IMR-90 (cell line): Measurements from ENCODE around the gene SBF2. TPM values are rescaled to one million over a fixed set of nuclear protein-coding genes. Genes with fewer than 3 reads are reported as not detected.
"Not testable (repeated sequence)": the region's sequence is repeated elsewhere in the genome, so short reads cannot be mapped to it uniquely, and the experiment has no call there.

Source experiments
- ATAC-seq: fragments of 200-7000 bp; cut with Tn5 transposase; 2 replicates; pipeline ENCODE4 v1.9.1; 2020; ENCODE audit warnings: low read depth, mild to moderate bottlenecking, moderate library complexity
- BruUV-seq: library from RNA; stranded (reverse); fragments of 400-500 nt; replicated peaks from 2 replicates; lab custom pipeline; 2021; lab: Mats Ljungman, UMichigan
- CTCF ChIA-PET: fragments of 300-600 bp; formaldehyde crosslinking; extraction: SDS; loops from one replicate; lab custom pipeline; 2021; ENCODE audit warnings: antibody characterized with exemption; lab: Yijun Ruan, JAX
- POLR2A ChIA-PET: fragments of 300-600 bp; sonication (Branson Sonifier 250); formaldehyde crosslinking; loops from one replicate; lab custom pipeline; 2022; ENCODE audit warnings: antibody characterized with exemption; ENCODE audit not compliant: unreplicated experiment; lab: Charles Lee
- DNase-seq: peaks from one replicate; pipeline ENCODE4 v3.0.0; 2013
- H2AFZ ChIP-seq: replicated peaks from 2 replicates; pipeline ENCODE3; 2013; ENCODE audit warnings: low read length, mild to moderate bottlenecking; ENCODE audit not compliant: poor library complexity
- H2AK5ac ChIP-seq: 2 replicates; pipeline ENCODE4 v1.6.1; 2013; ENCODE audit warnings: low read depth, low read length, inconsistent platforms
- H2AK9ac ChIP-seq: replicated peaks from 2 replicates; pipeline ENCODE3; 2013; ENCODE audit warnings: mild to moderate bottlenecking, low read depth, low read length, moderate library complexity; ENCODE audit not compliant: poor library complexity
- H2BK120ac ChIP-seq: 2 replicates; pipeline ENCODE4 v1.6.1; 2013; ENCODE audit warnings: low read depth, low read length, inconsistent platforms
- H2BK15ac ChIP-seq: 3 replicates; pipeline ENCODE4 v1.6.1; 2013; ENCODE audit warnings: low read depth, low read length, inconsistent platforms
- H2BK20ac ChIP-seq: 2 replicates; pipeline ENCODE4 v1.6.1; 2013; ENCODE audit warnings: low read depth, mild to moderate bottlenecking, inconsistent platforms, low read length, moderate library complexity
- H2BK5ac ChIP-seq: 2 replicates; pipeline ENCODE4 v1.6.1; 2013; ENCODE audit warnings: mild to moderate bottlenecking, low read depth, low read length, inconsistent platforms; ENCODE audit not compliant: poor library complexity, severe bottlenecking
- H3K14ac ChIP-seq: replicated peaks from 2 replicates; pipeline ENCODE4 v1.6.1; 2013; ENCODE audit warnings: low read depth, low read length, inconsistent platforms
- H3K18ac ChIP-seq: 2 replicates; pipeline ENCODE4 v1.6.1; 2013; ENCODE audit warnings: low read depth, low read length, control low read depth
- H3K23ac ChIP-seq: 2 replicates; pipeline ENCODE4 v1.6.1; 2013; ENCODE audit warnings: low read depth, low read length, inconsistent platforms
- H3K27ac ChIP-seq: 2 replicates; pipeline ENCODE4 v1.5.1; 2013; ENCODE audit warnings: mild to moderate bottlenecking, control low read depth, low read length; ENCODE audit not compliant: insufficient read depth
- H3K27me3 ChIP-seq: 2 replicates; pipeline ENCODE4 v1.6.1; 2013; ENCODE audit warnings: low read length; ENCODE audit not compliant: control insufficient read depth, insufficient read depth
- H3K36me3 ChIP-seq: 2 replicates; pipeline ENCODE4 v1.6.1; 2013; ENCODE audit warnings: low read length, mixed read lengths; ENCODE audit not compliant: control insufficient read depth, insufficient read depth
- H3K4ac ChIP-seq: 2 replicates; pipeline ENCODE4 v1.6.1; 2013; ENCODE audit warnings: low read depth, low read length, inconsistent platforms
- H3K4me1 ChIP-seq: 2 replicates; pipeline ENCODE4 v1.6.1; 2013; ENCODE audit warnings: low read length, mixed read lengths; ENCODE audit not compliant: control insufficient read depth, insufficient read depth
- H3K4me2 ChIP-seq: 2 replicates; pipeline ENCODE4 v1.6.1; 2013; ENCODE audit warnings: low read depth, mild to moderate bottlenecking, control low read depth, low read length, moderate library complexity
- H3K4me3 ChIP-seq: 2 replicates; pipeline ENCODE4 v1.5.1; 2013; ENCODE audit warnings: low read depth, mild to moderate bottlenecking, control low read depth, low read length, moderate library complexity; ENCODE audit not compliant: insufficient read depth
- H3K56ac ChIP-seq: 2 replicates; pipeline ENCODE4 v1.6.1; 2013; ENCODE audit warnings: low read length, inconsistent platforms; ENCODE audit not compliant: insufficient read depth; ENCODE audit errors: extremely low read depth
- H3K79me1 ChIP-seq, 2 experiments: 2 replicates each; pipeline ENCODE4 v1.6.1; 2013; ENCODE audit warnings: low read length in 2 of 2, inconsistent platforms in 1 of 2, low read depth in 1 of 2
- H3K9ac ChIP-seq: 2 replicates; pipeline ENCODE4 v1.6.1; 2013; ENCODE audit warnings: low read depth, low read length, control low read depth
- H3K9me1 ChIP-seq: 2 replicates; pipeline ENCODE4 v1.6.1; 2013; ENCODE audit warnings: low read length, inconsistent platforms; ENCODE audit not compliant: insufficient read depth
- H3K9me3 ChIP-seq: 2 replicates; pipeline ENCODE4 v1.6.1; 2013; ENCODE audit warnings: low read length; ENCODE audit not compliant: control insufficient read depth, insufficient read depth
- H4K20me1 ChIP-seq: 2 replicates; pipeline ENCODE4 v1.6.1; 2013; ENCODE audit warnings: low read length, inconsistent platforms; ENCODE audit not compliant: insufficient read depth
- H4K5ac ChIP-seq: 2 replicates; pipeline ENCODE4 v1.6.1; 2013; ENCODE audit warnings: mild to moderate bottlenecking, low read depth, low read length, control low read depth
- H4K8ac ChIP-seq, 2 experiments: 2 replicates each; pipeline ENCODE4 v1.6.1; 2013; ENCODE audit warnings: low read depth in 2 of 2, low read length in 2 of 2, control low read depth in 1 of 2, inconsistent platforms in 1 of 2
- H4K91ac ChIP-seq: 2 replicates; pipeline ENCODE4 v1.6.1; 2013; ENCODE audit warnings: low read depth, low read length, inconsistent platforms; ENCODE audit not compliant: insufficient read depth
- CEBPB ChIP-seq: IDR thresholded peaks from 2 replicates; pipeline ENCODE4 v1.6.1; 2012; ENCODE audit warnings: low read depth, low read length, improper control_type of control experiment
- RCOR1 ChIP-seq: IDR thresholded peaks from 2 replicates; pipeline ENCODE4 v1.6.1; 2012; ENCODE audit warnings: mild to moderate bottlenecking, low read length, improper control_type of control experiment; ENCODE audit not compliant: insufficient replicate concordance
- WGBS, 2 experiments: methylation state at CpG; one replicate each; pipeline versions ENCODE4 v1.1.5 to v1.1.7; 2013; ENCODE audit warnings: missing lambda C conversion rate in 2 of 2; ENCODE audit not compliant: insufficient read length in 1 of 2; ENCODE audit errors: extremely low coverage in 2 of 2; 5-methylcytosine and 5-hydroxymethylcytosine counted together
- dilution Hi-C: fragments of 300-500 bp; cut with HindIII; formaldehyde crosslinking; loops from one replicate; pipeline ENCODE4 v1.14.3; 2018; ENCODE audit warnings: low sequenced_read_pairs; ENCODE audit not compliant: unreplicated experiment
- in situ Hi-C: fragments of 300-500 bp; cut with MboI; formaldehyde crosslinking; loops from 3 replicates; pipeline ENCODE4 v1.14.3; 2019; ENCODE audit warnings: low sequenced_read_pairs, inconsistent platforms, mixed read lengths
- intact Hi-C: fragments of 100-400 bp; cut with micrococcal nuclease; formaldehyde crosslinking; loops from 2 replicates; pipeline ENCODE4 v1.10.0; 2022
- polyA plus RNA-seq, 3 experiments: library from polyadenylated mRNA; depleted of rRNA; stranded (reverse); fragments of >200 nt; gene quantifications; 2 replicates each; pipeline ENCODE4 v1.2.3, GENCODE V29; 2012; ENCODE audit warnings: low replicate concordance in 1 of 3
- total RNA-seq: library from RNA; depleted of rRNA; stranded (reverse); fragments of >200 nt; gene quantifications from 2 replicates; pipeline ENCODE4 v1.2.3, GENCODE V29; 2012

The SBF2 gene
- total and polyA plus RNA-seq, 2 of the 4 experiments (the other 2 are of a cell fraction): 23.8 to 51.8 TPM

- intact Hi-C loops (no loop called here), in situ Hi-C loops (no loop called here), dilution Hi-C loops (no loop called here)
- no peak overlapping the region for H2BK20ac ChIP-seq
- no peak overlapping the region for H3K9ac ChIP-seq
- no peak overlapping the region for H3K56ac ChIP-seq
- peak overlapping the region; percentile 57; the same call in 1 of the 2 replicates for H3K18ac ChIP-seq
- no TSS peak for BruUV-seq
- H4K20me1 ChIP-seq: no peaks in the 10 kb centered on the region; the same call in 1 of the 2 replicates
- CTCF ChIA-PET: interaction anchor here (1.2 to 1.4 kb wide), 2 partner anchors 10 to 11 kb away, joined by 4 read pairs; no protein-coding TSS in a partner anchor
- H2BK120ac ChIP-seq: no peak overlapping the region
- H3K9me1 ChIP-seq: no peaks in the 10 kb centered on the region
- no peak overlapping the region for H3K23ac ChIP-seq
- H3K14ac ChIP-seq: no peak overlapping the region
- H3K4me3 ChIP-seq: no peak overlapping the region
- no peak overlapping the region for H2AFZ ChIP-seq
- H2BK15ac ChIP-seq: no peak overlapping the region
- no peak overlapping the region for H4K91ac ChIP-seq
- H2AK9ac ChIP-seq: no peak overlapping the region
- H3K27me3 ChIP-seq: no peaks in the 10 kb centered on the region
- peaks cover 10 to 12% of the 10 kb centered on the region in 2 experiments; a peak in 3 of 4 replicates for H3K79me1 ChIP-seq
- no CpG with 5 or more reads among the region's 2 CpGs for WGBS, 2 experiments
- H3K9me3 ChIP-seq: no peaks in the 10 kb centered on the region
- TF ChIP-seq CEBPB (peak; percentile 96), RCOR1 (no peak)
- POLR2A ChIA-PET: no interaction called here
- no peak overlapping the region for H2AK5ac ChIP-seq
- H3K4me2 ChIP-seq: 0 out of 2 replicates have a peak overlapping the region, but pooled peaks have one; percentile 13
- peak; percentile 39 for DNase-seq
- no peak overlapping the region for H3K4ac ChIP-seq
- no peaks in the 10 kb centered on the region; the same call in 1 of the 2 replicates for H3K4me1 ChIP-seq
- peaks cover 2% of the 10 kb centered on the region; the same call in 1 of the 2 replicates for H3K36me3 ChIP-seq
- peak overlapping the region; percentile 45 for H2BK5ac ChIP-seq
- no peak overlapping the region for H4K5ac ChIP-seq
- H4K8ac ChIP-seq: peak overlapping the region in 1 of 2 experiments; percentile 10; a peak in 1 of 4 replicates
- peak; percentile 56; the same call in 1 of the 2 replicates for ATAC-seq
- H3K27ac ChIP-seq: peak overlapping the region; percentile 14; the same call in 1 of the 2 replicates
Observed at GRCh38 chr11:10038521-10039302, 255.3 kb downstream of the SBF2 start.

- not testable (repeated sequence) for BruUV-seq, H3K4ac ChIP-seq
- WGBS, 2 experiments: no CpG with 5 or more reads among the region's 6 CpGs
Observed at GRCh38 chr11:10035932-10036331, 258.1 kb downstream of the SBF2 start.

More at GRCh38 chr11:10035932-10036331, 258.1 kb downstream of the SBF2 start:
- intact Hi-C loops, H3K4me3 ChIP-seq, H3K4me1 ChIP-seq, dilution Hi-C loops, H3K9ac ChIP-seq, H3K9me1 ChIP-seq, in situ Hi-C loops, H3K9me3 ChIP-seq, H2AFZ ChIP-seq, H3K14ac ChIP-seq, H3K27ac ChIP-seq, H2BK120ac ChIP-seq, POLR2A ChIA-PET, ATAC-seq, H3K36me3 ChIP-seq, H2BK20ac ChIP-seq, H3K18ac ChIP-seq, H4K5ac ChIP-seq, CTCF ChIA-PET, H4K8ac ChIP-seq, H2BK5ac ChIP-seq, H2AK9ac ChIP-seq, H4K20me1 ChIP-seq, H3K56ac ChIP-seq, H3K23ac ChIP-seq, H2BK15ac ChIP-seq, H3K27me3 ChIP-seq, H3K4me2 ChIP-seq, H2AK5ac ChIP-seq, H4K91ac ChIP-seq, DNase-seq: not testable (repeated sequence)
- peaks cover 11 to 14% of the 10 kb centered on the region in 2 experiments; a peak in 3 of 4 replicates for H3K79me1 ChIP-seq
